ENCODE data around the gene TYSND1.
"Not testable (repeated sequence)": the region's sequence is repeated elsewhere in the genome, so short reads cannot be mapped to it uniquely, and the experiment has no call there.

Gene TYSND1

DNA sequence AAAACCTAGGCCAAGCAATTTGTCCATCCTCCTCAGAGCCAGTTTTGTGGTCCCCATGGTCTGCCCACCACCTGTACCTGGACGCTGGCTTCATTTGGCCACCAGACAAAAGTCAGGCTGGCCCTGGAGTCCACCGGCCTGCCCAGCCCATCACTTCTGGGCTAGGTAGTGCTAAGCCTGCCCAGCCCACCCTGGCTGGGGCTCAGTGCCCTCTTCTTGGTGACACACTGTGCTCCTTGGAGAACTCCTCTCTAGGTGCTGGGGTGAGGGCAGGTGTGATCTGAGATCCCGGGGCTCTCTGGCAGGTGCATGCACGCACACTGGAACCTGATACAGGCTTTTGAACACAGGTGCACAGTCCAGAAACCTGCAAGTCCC is 15.0 kb downstream of the TYSND1 start:
- TF ChIP-seq, protein P1, sequence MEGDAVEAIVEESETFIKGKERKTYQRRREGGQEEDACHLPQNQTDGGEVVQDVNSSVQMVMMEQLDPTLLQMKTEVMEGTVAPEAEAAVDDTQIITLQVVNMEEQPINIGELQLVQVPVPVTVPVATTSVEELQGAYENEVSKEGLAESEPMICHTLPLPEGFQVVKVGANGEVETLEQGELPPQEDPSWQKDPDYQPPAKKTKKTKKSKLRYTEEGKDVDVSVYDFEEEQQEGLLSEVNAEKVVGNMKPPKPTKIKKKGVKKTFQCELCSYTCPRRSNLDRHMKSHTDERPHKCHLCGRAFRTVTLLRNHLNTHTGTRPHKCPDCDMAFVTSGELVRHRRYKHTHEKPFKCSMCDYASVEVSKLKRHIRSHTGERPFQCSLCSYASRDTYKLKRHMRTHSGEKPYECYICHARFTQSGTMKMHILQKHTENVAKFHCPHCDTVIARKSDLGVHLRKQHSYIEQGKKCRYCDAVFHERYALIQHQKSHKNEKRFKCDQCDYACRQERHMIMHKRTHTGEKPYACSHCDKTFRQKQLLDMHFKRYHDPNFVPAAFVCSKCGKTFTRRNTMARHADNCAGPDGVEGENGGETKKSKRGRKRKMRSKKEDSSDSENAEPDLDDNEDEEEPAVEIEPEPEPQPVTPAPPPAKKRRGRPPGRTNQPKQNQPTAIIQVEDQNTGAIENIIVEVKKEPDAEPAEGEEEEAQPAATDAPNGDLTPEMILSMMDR (IDR thresholded peaks at IDR 0.05; ENCODE audit: low read depth, low read length) = no peak
- no peak for DNase-seq (ENCODE audit: extremely low read depth, low read depth)

DNA sequence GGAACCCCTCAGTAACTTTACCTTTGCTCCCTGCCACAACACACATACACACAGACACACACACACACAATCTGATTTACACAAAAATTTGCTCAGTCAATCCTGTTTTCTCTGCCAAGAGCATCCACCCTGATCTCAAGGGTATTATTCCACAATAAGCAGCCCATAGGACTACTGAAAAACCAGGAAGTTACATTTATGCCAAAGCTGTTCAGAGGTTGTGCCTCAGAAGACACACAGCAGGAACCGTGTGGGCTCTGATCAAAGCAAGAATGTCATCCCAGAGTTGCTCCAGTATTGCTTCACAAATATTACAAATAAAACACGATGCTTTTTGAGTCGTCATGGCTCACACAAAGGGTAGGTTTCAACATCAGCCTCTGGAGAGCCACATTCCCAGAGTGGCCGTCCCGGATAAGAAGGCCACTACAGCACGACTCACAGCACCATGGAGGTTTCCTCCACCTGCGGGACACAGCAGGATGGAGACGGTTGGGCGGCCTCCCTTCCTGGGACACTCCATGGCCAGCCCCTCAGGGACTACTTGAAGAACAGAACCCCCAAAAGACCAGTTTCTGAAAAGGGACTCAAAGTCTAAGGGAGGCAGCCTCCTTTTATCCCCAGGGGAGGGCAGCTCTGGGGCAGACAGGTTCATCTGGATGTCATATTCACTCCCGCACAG is 15.5 kb downstream of the TYSND1 start:
- TF ChIP-seq, protein P1 (IDR thresholded peaks at IDR 0.05; ENCODE audit: low read depth, low read length) = no peak
- peak; percentile 68 for DNase-seq (ENCODE audit: extremely low read depth, low read depth)

DNA sequence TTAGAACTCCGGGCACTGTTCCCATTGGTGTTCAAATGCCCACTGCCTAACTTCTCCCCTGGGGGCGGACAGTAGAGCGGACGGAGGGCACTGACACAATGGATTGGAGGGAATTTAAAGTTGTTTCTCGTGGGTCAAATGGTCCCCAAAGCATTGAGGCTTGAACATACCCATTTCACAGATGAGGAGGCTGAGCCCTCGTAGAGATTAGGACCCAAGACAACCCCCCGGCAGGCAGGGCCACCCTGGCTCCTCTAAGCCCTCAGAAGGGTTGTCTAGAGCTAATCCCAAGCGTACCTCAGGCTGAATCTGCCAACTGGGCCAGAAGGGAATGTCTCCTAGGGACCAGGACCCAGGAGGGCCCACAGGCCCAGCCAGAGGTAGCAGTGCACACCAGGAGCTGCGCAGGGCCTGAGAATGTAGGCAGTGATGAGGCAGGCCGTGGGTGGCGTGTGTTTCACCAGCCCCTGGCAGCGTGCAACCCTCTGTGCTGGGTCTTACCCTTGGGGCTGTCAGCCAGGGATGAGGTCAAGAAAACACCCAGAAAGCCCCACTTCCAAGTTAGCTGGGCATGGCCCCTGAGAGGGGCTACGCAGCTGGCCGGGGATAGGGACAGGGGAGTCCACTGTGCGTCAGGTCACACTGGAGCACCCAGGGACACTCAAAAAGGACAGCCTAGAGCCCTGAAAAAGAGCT is 19.7 kb downstream of the TYSND1 start:
- TF ChIP-seq, protein P1 (IDR thresholded peaks at IDR 0.05; ENCODE audit: low read depth, low read length) = no peak
- no peak for DNase-seq (ENCODE audit: extremely low read depth, low read depth)

DNA sequence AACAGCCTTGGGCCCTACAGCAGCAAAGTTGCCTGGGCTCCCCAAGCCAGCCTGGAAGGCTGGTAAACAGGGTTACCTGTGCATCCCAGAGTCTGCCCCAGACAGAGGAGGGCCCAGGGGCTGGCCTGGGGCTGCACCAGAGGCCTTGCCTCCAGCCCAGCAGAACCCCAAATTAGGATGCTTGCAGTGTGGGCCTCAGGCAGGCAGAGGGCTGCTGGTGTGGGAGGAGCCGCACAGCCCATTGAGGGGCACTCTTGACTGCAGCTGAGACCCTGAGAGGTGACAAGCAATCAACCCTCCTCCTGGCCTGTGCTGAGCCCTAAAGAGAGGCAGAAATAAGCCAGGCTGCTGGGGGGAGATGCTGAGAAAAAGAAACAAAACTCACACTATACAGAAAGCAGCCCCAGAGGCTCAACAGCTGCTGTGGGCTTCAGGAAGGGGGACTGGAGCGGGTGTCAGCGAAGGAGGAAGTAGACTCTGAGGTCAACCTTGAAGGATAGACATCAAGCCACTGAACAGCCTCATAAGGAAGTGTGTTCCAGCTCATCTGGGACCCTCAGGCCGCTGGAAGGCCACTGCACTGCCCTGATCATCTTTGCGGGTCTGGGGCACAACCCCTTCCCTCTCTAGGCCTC is 20.5 kb downstream of the TYSND1 start:
- DNase-seq (ENCODE audit: extremely low read depth, low read depth) = no peak
- TF ChIP-seq, protein P1 (IDR thresholded peaks at IDR 0.05; ENCODE audit: low read depth, low read length) = no peak

DNA sequence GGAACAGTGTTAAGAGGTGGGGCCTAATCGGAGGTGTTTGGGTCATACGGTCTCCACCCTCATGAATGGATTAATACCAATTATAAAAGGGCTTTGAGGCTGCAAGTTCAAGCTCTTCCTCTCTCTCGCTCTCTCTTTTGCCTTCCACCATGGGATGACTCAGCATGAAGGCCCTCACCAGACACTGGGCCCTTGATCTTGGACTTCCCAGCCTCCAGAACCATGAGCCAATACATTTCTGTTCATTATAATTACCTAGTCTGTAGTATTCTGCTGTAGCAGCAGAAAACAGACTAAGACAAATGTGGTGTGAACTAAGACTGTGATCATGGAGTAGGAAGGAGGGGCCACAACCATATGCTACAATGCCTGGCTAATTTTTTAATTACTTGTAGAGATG is 21.6 kb downstream of the TYSND1 start:
- TF ChIP-seq, protein P1 (IDR thresholded peaks at IDR 0.05; ENCODE audit: low read depth, low read length) = no peak
- no peak for DNase-seq (ENCODE audit: extremely low read depth, low read depth)

DNA sequence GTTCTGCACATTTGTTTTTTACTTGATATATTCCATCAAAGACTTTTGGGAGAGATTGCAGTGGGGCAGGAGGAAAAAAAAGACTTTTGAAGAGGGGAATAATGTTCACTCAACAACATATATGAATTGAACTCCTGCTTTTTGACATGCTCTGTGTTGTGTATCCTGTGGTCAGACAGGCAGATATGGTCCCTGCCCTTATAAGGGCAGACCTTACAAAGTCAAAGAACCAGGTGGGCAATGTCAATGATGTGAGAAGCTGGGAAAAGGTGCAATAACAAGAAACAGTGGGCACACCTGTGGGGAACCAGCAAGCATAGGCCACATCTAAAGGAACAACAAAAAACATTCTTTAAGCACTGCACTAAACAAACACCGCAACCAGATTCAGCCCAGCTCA is 22.1 kb downstream of the TYSND1 start:
- TF ChIP-seq, protein P1 (IDR thresholded peaks at IDR 0.05; ENCODE audit: low read depth, low read length) = no peak
- no peak for DNase-seq (ENCODE audit: extremely low read depth, low read depth)

DNA sequence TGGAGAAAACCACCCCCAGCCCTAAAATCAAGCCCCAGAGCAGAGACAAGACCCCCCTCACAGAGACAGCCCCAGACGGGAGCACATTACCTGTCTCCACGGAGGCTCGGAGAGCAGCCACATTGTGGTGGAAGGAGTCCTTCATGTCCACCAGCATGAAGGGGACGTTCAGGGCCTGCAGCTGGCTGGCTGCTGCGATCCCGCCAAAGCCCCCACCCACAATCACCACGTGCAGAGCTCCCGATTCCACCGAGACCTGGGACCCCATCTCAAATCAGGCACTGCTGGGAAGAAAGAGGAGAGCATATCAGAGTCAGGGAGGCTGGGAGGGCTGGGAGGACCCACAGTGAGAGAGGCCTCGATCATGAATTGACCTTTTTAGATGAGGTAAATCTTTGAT is 22.7 kb downstream of the TYSND1 start:
- TF ChIP-seq, protein P1 (IDR thresholded peaks at IDR 0.05; ENCODE audit: low read depth, low read length) = no peak

DNA sequence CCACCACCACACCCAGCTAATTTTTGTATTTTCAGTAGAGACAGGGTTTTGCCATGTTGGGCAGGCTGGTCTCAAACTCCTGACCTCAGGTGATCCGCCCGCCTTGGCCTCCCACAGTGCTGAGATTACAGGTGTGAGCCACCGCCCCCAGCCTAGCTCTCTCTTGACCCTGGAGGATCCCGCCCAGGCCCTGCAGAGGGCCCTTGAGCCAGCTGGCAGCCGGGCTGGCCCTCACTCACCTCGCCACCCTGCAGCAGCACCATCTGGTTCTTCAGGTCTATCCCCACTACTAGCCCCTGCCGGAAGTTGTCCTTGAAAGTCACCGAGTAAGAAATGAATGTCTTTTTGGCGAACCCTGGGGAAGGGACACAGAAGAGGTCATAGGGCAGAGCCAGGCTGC is 23.3 kb downstream of the TYSND1 start:
- not testable (repeated sequence) for DNase-seq (ENCODE audit: extremely low read depth, low read depth)

More for the DNA sequence above, 22.7 kb downstream of the TYSND1 start:
- DNase-seq (ENCODE audit: extremely low read depth, low read depth) = no peak

Data from AG09319 (cell line).